ENCODE data around the gene MPRIP.

MPRIP gene

GRCh38 chr17:17169396-17169795 lies 127.1 kb downstream of the MPRIP start:
- Histone ChIP-seq H3K9me3 (ENCODE audit: insufficient read depth, low read length, severe bottlenecking) (no peaks in the 10 kb centered on the region), H3K4me1 (ENCODE audit: insufficient read depth, low read length) (no peaks in the 10 kb centered on the region), H3K27me3 (ENCODE audit: insufficient read depth, low read length, poor library complexity) (no peaks in the 10 kb centered on the region), H3K79me2 (ENCODE audit: insufficient read depth, low read length) (no peaks in the 10 kb centered on the region), H3K36me3 (ENCODE audit: insufficient read depth, low read length) (peaks cover 90% of the 10 kb centered on the region), H3K9ac (ENCODE audit: low read depth, low read length) (no peak overlapping the region), H3K4me2 (ENCODE audit: insufficient read depth, low read length) (no peak overlapping the region), H2AFZ (ENCODE audit: low read depth, low read length) (no peak overlapping the region), H3K27ac (ENCODE audit: low read length) (no peak overlapping the region), H4K20me1 (ENCODE audit: insufficient read depth, low read length) (peaks cover 19% of the 10 kb centered on the region), H3K4me3 (ENCODE audit: low read depth in 1 of 2, low read length in 2 of 2) (no peak overlapping the region)
- ATAC-seq (ENCODE audit: insufficient read depth, low read depth) (no peak), DNase-seq (no peak)
- no peak for TF ChIP-seq EZH2 (IDR thresholded peaks at IDR 0.05; ENCODE audit: borderline replicate concordance, low read depth, low read length, severe bottlenecking)
- TF ChIP-seq, protein P1, sequence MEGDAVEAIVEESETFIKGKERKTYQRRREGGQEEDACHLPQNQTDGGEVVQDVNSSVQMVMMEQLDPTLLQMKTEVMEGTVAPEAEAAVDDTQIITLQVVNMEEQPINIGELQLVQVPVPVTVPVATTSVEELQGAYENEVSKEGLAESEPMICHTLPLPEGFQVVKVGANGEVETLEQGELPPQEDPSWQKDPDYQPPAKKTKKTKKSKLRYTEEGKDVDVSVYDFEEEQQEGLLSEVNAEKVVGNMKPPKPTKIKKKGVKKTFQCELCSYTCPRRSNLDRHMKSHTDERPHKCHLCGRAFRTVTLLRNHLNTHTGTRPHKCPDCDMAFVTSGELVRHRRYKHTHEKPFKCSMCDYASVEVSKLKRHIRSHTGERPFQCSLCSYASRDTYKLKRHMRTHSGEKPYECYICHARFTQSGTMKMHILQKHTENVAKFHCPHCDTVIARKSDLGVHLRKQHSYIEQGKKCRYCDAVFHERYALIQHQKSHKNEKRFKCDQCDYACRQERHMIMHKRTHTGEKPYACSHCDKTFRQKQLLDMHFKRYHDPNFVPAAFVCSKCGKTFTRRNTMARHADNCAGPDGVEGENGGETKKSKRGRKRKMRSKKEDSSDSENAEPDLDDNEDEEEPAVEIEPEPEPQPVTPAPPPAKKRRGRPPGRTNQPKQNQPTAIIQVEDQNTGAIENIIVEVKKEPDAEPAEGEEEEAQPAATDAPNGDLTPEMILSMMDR (IDR thresholded peaks at IDR 0.05; ENCODE audit: borderline replicate concordance, extremely low read depth, low read length, poor library complexity, severe bottlenecking), result no peak

GRCh38 chr17:17170346-17170985 lies 128.2 kb downstream of the MPRIP start:
- Histone ChIP-seq H3K27ac (ENCODE audit: low read length) (no peak overlapping the region), H3K27me3 (ENCODE audit: insufficient read depth, low read length, poor library complexity) (no peaks in the 10 kb centered on the region), H4K20me1 (ENCODE audit: insufficient read depth, low read length) (peaks cover 19% of the 10 kb centered on the region), H3K36me3 (ENCODE audit: insufficient read depth, low read length) (peaks cover 90% of the 10 kb centered on the region), H3K4me3 (ENCODE audit: low read depth in 1 of 2, low read length in 2 of 2) (no peak overlapping the region), H2AFZ (ENCODE audit: low read depth, low read length) (no peak overlapping the region), H3K9me3 (ENCODE audit: insufficient read depth, low read length, severe bottlenecking) (no peaks in the 10 kb centered on the region), H3K79me2 (ENCODE audit: insufficient read depth, low read length) (no peaks in the 10 kb centered on the region), H3K4me2 (ENCODE audit: insufficient read depth, low read length) (no peak overlapping the region), H3K4me1 (ENCODE audit: insufficient read depth, low read length) (no peaks in the 10 kb centered on the region), H3K9ac (ENCODE audit: low read depth, low read length) (no peak overlapping the region)
- TF ChIP-seq EZH2 (IDR thresholded peaks at IDR 0.05; ENCODE audit: borderline replicate concordance, low read depth, low read length, severe bottlenecking), result no peak
- TF ChIP-seq, protein P1 (IDR thresholded peaks at IDR 0.05; ENCODE audit: borderline replicate concordance, extremely low read depth, low read length, poor library complexity, severe bottlenecking), result no peak
- no peak for DNase-seq
- no peak for ATAC-seq (ENCODE audit: insufficient read depth, low read depth)

GRCh38 chr17:17171186-17171585 lies 128.9 kb downstream of the MPRIP start:
- Histone ChIP-seq H3K4me1 (ENCODE audit: insufficient read depth, low read length) (no peaks in the 10 kb centered on the region), H2AFZ (ENCODE audit: low read depth, low read length) (no peak overlapping the region), H3K79me2 (ENCODE audit: insufficient read depth, low read length) (no peaks in the 10 kb centered on the region), H3K27ac (ENCODE audit: low read length) (no peak overlapping the region), H3K36me3 (ENCODE audit: insufficient read depth, low read length) (peaks cover 90% of the 10 kb centered on the region), H4K20me1 (ENCODE audit: insufficient read depth, low read length) (peaks cover 14% of the 10 kb centered on the region), H3K27me3 (ENCODE audit: insufficient read depth, low read length, poor library complexity) (no peaks in the 10 kb centered on the region), H3K4me3 (ENCODE audit: low read depth in 1 of 2, low read length in 2 of 2) (no peak overlapping the region), H3K9me3 (ENCODE audit: insufficient read depth, low read length, severe bottlenecking) (no peaks in the 10 kb centered on the region), H3K4me2 (ENCODE audit: insufficient read depth, low read length) (no peak overlapping the region), H3K9ac (ENCODE audit: low read depth, low read length) (no peak overlapping the region)
- no peak for DNase-seq
- TF ChIP-seq, protein P1 (IDR thresholded peaks at IDR 0.05; ENCODE audit: borderline replicate concordance, extremely low read depth, low read length, poor library complexity, severe bottlenecking), result no peak
- TF ChIP-seq EZH2 (IDR thresholded peaks at IDR 0.05; ENCODE audit: borderline replicate concordance, low read depth, low read length, severe bottlenecking), result no peak
- no peak for ATAC-seq (ENCODE audit: insufficient read depth, low read depth)

All from DND-41 (cell line).